Fibroblast of skin of left biceps (primary cell): Measurements from ENCODE around the gene COMMD9.

Source experiments
- DNase-seq, 2 experiments: peaks; one replicate each; pipeline ENCODE4 v3.0.0-alpha.2; 2013; ENCODE audit warnings: low read depth in 2 of 2

COMMD9 gene

GRCh38 chr11:36257351-36257750 lies 31.9 kb downstream of the COMMD9 start:
- DNase-seq, result no peak

DNA sequence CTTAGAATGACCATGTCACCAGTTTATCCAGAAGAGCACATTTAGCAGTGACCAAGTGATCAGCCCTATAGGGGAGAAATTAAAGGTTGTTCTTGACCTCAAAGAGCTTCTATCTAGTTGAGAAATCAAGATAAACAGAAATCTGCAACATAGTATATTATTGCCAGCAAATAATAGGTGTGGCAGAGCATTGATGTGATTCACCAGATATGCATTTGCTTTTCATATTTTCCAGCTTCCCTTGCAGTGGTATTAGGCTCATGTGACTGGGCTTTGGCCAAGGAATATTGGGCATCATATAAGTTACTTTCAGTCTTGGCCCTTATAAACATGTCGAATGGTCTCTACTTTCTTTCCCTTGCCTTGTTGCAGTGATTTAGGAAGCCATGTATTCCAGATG lies 34.5 kb downstream of the COMMD9 start:
- DNase-seq, result no peak

GRCh38 chr11:36253238-36253637 lies 36.0 kb downstream of the COMMD9 start:
- DNase-seq, result no peak

- DNase-seq, result no peak
These were observed 37.4 kb downstream of the COMMD9 start for GRCh38 chr11:36251823-36252222.

- peak; percentile 17 to 24 for DNase-seq
These were observed 40.0 kb downstream of the COMMD9 start for GRCh38 chr11:36249246-36249645.

- no peak for DNase-seq
These were observed 40.8 kb downstream of the COMMD9 start for GRCh38 chr11:36248436-36248835.

- no peak for DNase-seq
These were observed 41.7 kb downstream of the COMMD9 start for GRCh38 chr11:36247493-36247892.

GRCh38 chr11:36243641-36244040 lies 45.6 kb downstream of the COMMD9 start:
- no peak for DNase-seq

DNA sequence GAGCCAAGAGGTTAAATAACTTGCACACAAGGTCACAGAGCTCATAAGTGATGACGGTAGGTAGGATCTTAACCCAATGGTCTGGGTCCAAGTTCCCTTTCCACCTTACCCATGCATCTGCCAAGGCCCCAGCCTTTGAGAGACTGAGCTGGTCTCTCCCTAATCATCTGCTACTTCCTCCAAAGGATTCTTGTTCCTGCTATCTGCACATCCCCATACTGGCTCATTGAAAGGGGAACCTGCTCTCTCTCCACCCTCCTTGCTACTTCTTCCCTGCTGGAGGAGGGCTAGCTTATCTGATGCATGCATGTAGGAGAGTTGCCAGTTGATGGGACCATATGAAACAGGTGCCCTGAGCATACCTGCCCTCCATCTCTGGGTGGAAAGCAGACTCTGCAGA lies 47.7 kb downstream of the COMMD9 start:
- DNase-seq, result no peak

DNA sequence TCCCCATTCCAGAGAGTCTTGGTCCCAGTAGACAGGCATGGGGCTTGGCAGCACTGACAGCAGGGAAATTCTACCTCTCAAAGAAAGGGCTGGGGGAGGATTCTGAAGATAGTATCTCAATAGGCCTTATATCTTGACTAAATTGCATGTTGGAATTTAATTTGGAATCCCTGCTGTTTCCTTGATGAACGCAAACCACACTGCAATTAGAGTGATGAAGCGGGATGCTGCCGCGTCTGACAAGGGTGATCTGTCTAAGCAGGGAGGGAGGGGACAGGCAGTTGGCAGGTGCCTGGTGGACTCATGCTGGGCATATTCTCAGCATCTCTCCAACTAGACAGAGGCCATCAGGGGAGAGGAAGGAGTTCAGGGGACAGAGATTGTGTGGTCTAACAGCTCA lies 48.4 kb downstream of the COMMD9 start:
- no peak for DNase-seq

GRCh38 chr11:36240173-36240572 lies 49.1 kb downstream of the COMMD9 start:
- no peak for DNase-seq

DNA sequence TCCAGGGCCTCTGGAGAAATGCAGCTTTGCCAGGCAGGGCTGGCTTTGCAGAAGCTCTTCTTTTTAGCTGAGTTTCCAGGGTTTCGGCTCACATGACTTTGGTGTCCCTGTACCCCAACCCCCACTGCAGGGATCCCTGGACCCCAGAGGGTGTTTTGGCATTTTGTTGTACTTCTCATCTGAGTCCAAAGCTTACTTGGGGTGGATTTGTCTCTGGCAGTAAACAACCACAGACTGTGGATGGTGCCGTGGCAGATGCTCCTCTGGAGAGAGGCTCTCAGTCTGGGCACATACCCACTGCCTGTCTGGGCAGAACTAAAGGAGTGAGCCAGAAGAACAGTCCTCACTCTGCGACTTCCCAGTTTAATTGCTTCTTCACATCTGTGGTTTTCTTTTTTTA lies 49.6 kb downstream of the COMMD9 start:
- no peak for DNase-seq

- no peak for DNase-seq
These were observed 50.3 kb downstream of the COMMD9 start for GRCh38 chr11:36238881-36239280.

DNA sequence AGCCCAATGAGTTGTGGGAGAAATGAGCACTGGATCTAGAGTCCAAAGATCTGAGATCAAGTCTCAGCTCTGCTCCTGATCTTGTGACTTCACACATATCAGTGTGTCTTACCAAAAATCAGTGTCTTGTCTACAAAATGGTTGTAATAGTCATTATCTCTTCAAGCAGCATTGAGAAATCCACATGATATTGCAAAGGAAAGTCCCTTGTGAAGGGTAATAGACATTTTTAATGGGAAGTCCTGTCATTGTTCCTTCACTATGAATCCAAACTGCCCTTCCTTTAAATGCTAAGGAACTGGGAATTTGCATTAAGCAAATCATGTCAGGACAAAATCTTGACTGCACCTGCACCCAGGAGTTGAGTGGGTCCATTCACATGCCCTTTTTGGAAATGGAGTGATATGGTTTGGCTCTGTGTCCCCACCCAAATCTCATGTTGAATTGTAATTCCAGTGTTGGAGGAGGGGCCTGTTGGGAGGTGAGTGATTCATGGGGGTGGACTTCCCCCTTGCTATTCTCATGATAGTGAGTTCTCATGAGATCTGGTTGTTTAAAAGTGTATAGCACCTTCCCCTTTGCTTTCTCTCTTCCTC lies 51.1 kb downstream of the COMMD9 start:
- DNase-seq, result no peak

DNA sequence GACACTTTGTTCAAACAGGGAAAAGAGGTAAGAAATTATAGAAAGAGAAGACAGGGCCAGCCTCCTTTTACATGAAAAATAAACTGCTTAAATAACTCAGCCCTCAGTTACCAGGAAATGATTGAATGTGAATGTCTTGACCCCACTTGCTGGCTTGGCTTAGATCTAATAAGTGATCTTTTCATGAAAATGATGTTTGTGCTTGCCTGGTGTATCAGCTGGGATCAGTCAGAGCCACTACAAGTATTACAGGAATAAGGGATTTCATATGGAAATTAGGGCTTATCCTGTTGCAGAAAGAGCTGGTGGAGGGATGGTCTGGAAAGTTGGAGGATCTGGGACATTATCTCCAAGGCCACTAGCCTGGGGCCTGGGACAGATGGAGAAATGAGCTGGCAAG lies 51.8 kb downstream of the COMMD9 start:
- no peak for DNase-seq

GRCh38 chr11:36235750-36236149 lies 53.5 kb downstream of the COMMD9 start:
- no peak for DNase-seq

DNA sequence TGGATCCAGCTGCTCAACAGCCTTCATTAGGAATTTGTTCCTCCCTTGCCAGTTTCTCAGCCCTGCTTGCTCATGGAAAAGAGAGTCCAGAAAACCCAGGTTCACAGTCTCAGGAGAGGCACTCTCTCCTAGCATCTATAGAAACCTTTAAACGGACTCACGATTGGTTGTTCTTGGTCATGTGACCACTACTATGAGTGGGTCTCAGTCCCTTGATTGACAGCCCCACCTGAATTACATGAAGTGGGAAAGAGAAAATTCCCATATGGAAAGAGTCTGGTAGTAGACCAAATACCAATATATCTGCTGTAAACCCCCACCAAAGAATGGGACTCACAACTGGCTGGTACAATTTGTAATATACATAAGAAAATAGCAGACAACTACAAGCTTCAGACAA lies 54.4 kb downstream of the COMMD9 start:
- DNase-seq, result no peak

GRCh38 chr11:36233204-36233603 lies 56.0 kb downstream of the COMMD9 start:
- peak; percentile 14 to 19 for DNase-seq

DNA sequence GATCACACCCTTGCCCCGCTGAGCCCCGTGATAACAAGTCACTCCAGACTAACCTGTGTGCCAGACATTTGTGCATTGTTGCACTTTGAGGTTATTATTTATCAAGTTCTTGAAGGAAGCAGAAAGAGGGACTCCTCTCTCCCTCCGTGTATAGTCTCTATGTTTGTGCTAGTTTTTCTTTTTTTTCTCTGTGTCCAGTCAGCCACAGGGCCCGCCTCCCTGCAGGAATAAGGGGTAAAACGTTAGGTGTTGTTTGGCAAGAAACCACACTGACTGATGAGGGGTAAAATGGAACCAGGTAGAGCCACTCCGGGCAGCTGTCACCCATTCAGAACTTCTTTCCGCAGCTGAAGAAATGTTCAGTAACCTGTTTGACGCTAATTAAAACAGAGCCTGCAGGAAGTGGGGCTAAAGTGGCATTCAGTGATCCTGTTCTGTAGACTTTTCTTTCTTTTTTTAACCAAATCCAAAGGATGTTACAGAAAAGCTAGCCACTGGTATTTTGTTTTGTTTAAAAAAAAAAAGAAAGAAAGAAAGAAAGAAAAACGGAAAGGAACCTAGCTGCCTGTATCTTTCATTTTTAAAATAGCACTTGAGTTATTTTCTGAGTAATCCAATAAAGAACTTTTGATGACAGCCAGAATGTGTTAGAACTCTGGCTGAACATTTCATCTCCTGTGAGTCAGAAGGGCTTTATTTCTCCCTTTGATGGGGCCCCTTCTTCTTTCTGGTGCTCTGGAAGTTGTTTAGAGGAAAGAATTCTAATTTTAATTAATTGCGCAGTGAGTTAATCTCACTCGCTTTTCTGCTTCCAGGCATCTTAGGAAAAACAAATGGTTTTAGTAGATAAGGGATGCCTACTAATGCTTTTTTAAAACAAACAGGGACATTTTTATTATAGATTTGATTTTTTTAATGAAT lies 58.2 kb downstream of the COMMD9 start:
- DNase-seq, result peak; percentile 63 to 66

DNA sequence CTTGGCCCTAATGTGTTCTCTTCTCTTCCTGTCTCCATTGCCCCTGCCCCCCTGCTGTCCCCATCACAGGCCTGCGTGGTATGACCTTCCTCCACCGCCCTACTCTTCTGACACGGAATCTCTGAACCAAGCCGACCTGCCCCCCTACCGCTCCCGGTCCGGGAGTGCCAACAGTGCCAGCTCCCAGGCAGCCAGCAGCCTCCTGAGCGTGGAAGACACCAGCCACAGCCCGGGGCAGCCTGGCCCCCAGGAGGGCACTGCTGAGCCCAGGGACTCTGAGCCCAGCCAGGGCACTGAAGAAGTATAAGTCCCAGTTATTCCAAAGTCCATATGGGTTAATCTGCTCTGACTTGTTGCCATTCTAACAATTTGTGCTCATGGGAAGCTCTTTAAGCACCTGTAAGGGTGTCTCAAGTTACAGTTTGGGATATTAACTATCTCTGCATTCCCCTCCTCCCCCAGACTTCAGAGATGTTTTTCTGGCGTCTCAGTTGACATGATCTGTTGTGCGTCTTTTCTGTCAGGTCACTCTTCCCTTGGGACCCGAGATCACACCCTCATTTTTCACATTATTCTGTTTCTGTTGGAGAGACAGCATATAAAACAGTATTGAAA lies 60.0 kb downstream of the COMMD9 start:
- DNase-seq, result no peak

- DNase-seq, result no peak
These were observed 60.5 kb downstream of the COMMD9 start for GRCh38 chr11:36228689-36229088.

GRCh38 chr11:36227044-36227443 lies 62.2 kb downstream of the COMMD9 start:
- no peak for DNase-seq
